COR-L47 (cell line): ENCODE results near the gene CLIP2.

Experiments used
- DNase-seq: peaks from one replicate; lab custom pipeline; 2025; lab: John Stamatoyannopoulos, UW

CLIP2 gene

DNA sequence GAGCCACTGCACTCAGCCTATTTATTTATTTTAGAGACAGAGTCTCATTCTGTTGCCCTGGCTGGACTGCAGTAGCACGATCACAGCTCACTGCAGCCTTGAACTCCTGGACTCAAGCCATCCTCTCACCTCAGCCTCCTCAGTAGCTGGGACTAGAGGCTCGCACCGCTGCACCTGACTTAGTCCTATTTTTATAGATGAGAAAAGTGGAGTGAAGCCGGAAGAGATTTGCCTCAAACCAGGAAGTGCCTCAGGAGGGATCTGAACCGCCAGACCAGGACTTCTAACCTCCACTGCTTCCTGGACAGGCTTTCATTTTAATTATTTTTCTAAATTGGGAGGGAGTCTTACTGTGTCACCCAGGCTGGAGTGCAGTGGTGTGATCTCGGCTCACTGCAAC lies 17.5 kb upstream of the CLIP2 start:
- no peak for DNase-seq

DNA sequence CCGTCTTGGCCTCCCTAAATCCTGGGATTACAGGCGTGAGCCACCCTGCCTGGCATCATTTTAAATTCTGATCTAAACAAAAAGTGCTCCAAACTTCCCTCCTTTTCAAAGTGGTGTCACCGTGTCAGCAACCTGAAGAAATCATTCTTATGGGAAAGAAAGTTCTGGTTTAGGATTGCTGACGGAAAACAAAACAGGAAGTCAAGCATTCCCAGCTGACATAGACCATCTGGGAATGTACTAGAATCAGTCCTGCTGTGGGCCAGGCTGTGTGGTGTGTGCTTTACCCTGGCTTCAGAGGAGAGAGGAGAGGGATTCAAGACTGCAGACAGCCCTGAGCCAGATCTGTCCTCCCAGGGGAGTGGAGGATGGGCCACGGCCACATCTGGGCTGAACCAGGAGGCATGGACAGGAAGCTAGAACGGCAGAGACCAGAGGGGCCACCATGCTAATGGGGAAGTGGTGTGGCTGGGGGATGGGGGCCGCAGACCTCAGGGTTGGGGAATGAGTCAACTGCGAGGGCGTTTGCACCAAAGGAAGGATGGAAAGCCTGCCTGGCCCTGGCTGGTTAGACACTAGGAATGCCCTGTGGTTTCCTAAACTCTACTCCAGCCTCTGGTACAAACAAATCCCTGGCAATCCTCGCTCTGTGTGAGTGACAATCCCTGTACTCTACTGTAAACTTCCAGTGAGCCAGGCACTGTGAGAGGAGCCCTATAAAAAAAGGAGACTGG lies 16.7 kb upstream of the CLIP2 start:
- DNase-seq: no peak

DNA sequence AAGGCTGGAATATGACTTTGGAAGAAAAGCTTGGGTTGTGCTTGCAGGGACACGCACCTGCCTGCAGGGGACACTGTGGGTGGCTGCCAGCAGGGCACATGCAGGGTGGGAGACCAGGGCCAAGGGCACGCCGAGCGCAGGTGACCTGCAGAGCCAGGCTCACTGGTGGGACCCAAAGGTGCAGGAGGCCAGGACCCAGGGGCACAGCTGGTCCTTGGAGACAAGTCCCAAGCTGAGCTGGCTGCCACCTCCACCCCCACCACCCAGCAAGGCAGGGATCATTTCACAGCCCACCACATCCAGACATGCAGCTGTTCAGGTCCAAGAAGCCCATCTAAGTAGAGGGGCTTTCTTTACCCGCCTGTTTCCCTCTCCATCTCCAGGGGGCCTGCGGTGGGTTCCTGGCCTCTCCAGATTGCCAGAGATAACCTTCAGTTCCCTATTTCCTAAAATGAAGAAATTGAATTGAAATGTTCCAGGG lies 13.8 kb upstream of the CLIP2 start:
- DNase-seq: no peak

DNA sequence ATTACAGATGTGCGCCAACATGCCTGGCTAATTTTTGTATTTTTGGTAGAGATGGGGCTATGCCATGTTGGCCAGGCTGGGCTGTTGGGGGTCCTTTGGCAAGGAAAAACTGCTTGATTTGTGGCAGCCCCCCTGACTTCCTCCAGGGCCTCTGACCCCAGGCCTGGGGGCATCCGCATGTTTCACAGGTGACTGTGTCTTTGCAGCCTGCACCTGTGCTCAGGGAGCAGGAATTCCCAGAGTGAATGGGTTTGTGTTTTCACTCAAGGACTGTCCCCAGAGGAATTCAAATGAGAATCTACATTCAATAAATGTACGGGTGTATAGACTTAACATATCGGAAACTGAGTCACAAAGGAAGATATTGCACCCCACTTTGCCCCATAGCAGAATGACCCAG lies 11.6 kb upstream of the CLIP2 start:
- DNase-seq: no peak

DNA sequence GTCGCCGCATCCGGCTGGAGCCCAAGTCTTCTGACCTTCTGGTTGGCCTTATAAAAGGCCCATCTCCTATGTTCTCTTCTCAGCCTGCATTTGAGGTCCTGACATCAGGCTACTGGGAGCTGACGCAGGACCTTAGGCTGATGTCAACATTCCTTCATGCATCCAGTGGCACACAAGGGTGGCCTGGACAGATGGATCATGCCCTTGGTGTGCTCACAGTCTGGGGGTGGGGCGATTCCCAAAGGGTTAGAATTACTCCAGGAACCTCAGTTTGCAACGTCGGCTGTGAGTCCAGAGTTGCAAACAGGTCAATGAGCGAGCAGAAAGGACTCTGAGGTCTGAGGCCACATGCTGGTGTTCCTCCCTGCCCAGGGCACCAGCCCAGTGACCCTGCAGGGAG lies 8.2 kb upstream of the CLIP2 start:
- DNase-seq: no peak

DNA sequence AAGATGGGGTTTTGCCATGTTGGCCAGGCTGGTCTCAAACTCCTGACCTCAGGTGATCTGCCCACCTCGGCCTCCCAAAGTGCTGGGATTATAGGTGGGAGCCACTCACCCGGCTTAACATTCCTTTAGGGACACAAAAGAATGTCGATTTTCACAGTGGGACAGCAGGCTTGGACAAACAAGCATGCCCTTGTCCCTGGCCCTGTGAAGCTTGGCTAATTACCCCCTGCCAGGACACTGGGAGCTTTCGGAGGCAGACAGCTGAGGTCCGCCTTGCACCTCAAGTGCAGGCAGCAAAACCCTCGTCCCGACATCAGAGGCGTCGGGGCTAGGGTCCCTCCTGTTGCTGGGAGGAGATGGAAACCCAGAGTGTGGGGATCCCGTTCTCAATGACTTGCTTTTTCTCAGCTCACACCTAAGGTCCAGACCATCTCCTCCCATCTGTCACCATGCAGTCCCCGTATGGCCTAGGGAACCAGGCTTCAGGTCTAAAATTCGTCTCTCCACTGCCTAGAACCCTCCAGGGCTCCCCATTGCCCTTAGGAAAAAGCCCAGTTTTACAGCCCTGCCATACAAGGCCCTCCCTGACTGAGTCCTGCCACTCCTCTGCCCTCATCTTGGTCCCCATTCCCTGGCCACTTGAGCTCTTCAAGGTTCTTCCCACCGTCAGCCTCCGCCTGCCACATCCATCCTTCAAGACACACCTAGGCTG lies 6.3 kb upstream of the CLIP2 start:
- no peak for DNase-seq

DNA sequence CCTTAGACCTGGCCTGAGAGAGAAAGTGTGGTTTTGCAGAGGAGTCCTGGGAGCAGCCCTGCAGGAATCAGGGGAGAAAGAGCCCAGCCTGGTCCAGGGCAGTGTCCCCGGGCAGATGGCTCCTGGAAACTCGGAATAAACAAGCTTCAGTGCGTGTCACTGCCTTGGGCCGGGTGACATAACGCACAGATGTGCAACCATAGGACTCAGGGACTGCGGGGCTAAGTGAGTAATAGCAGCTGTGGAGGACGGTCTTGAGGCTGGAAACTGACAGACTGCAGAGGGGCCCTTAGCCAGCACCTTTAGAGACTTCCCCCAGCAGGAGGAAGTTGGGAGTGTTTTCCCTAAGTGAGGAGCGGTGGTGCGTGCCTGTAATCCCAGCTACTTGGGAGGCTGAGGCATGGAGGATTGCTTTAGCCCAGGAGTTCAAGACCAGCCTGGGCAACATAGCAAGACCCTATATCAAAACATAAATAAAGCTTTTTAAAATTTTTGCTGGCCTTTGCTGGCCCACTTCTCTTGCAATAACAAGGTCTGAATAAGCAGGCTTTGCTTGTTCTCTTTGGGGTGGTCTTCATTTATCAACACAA lies 5.3 kb upstream of the CLIP2 start:
- DNase-seq: no peak

DNA sequence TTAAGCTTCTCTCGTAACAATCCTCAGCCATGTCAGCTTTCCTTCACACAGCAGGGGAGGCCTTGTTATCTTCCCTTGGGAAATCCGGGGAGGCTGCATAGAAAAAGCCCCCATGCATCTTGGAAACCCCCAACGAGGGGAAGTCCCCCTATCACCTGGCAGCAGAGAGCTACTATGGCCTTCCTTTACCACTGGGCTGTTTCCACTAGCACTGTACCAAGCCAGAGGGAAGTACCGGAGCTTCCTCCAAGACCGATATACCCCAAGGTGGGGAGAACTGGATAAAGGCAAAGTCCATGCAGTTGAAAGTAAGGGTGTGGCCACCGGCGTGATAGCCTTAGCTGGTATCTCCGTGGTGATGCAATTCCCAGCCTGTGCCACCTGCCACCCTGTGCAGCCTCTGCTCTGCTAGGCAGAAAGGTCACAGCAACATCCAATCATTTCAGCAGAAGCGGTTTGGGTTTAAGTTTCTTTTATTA lies 4.4 kb upstream of the CLIP2 start:
- no peak for DNase-seq

DNA sequence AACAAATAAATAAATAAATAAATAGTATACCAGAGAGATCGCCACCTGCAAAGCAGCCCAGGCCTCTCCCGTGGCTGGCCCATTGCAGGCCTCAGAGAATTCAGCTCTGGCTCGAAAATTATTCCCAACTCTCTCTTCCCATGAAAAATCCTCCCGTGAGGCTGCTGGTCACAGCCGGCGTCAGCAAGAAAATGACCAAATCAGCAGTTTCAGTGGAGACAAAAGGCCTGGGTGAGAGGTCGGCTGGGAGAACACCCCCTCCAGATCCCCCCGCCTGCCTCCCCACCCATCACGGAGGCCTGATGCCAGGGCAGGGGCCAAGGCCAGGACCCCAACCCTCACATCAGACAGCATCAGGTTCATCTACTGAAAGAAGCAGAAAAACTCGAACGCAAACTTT lies 3.1 kb upstream of the CLIP2 start:
- DNase-seq: no peak

DNA sequence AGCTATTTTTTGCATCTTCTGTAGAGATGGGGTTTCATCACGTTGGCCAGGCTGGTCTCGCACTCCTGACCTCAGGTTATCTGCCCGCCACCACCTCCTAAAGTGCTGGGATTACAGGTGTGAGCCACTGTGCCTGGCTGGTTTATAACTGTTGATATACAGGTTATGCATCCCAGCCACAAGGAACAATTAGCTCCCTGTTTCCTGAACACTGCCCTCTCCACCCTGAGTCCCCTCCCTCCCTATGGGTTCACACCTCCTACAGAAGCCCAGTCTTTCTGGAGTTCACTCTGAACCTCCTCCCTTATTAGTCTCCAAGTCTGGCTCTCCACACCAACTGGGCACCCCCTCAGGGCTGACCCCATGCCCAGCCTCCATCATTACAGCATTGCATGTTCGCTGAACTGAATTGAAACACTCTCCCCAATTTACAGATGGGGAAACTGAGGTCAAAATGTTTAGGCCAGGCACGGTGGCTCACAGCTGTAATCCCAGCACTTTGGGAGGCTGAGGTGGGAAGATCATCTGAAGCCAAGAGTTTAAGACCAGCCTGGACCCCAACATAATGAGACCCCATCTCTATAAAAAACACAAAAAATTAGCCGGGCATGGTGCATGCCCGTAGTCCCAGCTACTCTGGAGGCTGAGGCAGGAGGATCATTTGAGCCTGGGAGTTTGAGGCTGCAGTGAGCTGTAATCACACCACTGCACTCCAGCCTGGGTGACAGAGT lies 1.7 kb upstream of the CLIP2 start:
- DNase-seq: no peak

DNA sequence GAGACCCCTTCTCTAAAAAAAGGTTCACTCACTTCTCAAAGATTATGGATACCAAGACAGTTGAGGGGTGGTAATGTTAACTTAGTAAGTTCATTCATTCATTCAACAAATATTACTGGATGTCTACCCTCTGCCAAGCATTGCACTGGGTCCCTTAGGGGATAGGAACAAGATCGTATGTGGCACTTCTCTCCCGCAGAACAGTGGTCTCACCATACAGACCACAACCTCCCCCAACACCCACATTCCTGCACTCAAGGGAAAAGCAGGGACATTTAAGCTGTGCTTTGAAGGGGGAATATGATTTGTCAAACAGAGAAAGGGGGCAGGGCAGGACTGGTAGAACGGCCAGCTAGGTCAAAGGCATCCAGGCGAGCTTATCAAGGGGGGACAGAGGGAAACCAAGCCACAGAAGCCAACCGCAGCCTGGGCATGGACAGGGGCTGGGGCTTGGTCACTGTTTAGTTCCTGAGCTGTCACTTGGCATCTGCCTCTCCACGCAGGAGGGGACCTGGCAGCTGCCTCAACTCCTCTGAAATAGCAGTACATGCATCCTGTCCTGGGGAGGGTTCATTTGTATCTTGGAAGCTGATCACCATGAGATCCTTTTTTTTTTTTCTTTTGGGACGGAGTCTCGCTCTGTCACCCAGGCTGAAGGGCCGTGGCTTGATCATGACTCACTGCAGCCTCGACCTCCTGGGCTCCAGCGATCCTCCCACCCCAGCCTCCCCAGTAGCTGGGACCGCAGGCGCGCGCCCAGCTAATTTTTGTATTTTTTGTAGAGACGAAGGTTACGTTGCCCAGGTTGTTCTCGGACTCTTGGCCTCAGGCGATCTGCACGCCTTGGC lies 949 bp upstream of the CLIP2 start:
- DNase-seq: no peak

DNA sequence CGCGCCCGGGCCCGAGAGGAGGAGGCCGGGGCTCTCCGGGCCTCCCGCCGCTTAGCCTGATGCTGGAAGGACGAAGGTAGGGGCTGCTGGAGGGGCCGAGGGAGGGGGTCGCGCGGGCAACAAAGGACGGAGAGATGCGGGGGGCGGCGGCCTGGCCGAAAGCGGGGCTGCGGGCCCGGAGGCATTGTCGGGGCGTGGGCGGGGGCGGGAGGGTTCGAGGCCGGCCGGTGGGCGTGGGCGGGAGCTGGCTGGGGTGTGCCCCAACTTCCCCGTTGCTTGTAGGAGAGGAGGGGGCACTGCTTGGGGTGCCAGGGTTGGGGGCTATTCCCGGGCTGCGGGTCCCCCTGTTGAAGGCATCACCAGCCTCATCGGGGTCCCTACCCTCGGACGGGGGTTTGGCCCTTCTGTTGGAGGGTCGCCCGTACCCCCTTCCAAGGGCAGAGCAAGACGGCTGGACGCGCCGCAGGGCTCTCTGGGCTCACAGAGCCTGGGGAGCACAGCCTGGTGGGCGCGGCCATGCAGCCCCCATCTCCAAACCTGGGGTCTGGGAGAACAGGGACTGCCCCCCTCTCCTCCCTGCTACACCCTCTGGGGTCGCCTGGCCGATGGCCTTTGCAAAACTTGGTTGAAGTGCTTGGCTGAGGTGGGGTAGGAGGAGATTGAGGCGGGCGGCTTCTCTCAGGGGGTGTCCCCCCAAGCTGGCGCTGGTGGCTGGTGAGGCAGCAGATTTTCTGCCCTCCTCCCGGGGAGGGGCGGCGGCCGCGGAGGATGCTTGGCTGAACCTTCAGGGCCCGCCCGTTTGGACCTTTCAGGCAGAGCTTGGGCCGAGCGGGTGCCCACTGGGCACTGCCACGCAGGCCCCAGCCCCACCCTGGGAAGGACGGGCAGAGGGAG lies 699 bp downstream of the CLIP2 start:
- DNase-seq: no peak

DNA sequence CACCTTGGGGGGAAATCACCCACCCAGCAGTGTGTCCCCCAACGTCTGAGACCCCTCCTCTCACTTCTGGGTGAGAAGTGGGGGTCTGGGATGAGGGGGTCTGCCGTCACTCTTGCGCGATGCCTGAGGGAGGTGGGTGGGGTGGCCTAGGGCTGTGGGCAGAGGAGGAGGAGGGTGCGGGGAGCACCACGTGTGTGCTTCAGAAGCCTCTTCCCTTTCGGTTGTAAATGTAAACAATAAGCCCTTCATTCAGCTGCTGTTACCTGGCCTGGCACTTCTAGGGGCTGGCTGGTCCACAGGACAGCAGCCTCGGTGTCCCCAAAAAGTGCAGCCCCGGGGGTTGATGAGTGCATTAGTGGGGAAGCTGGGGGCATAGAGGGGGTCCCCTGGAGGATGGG lies 1.3 kb downstream of the CLIP2 start:
- no peak for DNase-seq

DNA sequence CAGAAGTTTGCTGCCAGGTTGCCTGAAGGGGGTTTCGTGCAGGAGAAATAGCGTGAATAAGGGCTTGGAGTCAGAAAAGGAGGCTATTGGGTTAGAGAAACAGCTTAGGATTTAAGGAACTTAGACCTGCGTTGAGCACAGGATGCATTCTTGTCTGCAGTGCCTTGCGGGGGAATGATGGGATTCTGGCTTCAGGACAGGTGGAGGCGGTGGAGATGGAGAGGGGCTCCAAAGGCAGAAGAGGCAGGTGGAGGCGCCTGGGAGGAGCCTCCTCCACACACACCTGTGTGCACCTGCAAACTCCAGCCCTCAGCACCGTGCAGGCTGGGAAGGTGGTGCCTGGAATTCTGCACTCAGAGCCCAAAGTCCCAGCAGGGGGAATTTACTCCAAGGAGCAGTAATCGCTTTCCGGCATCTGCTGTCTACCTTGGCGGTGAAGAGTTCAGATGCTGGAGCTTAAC lies 1.8 kb downstream of the CLIP2 start:
- DNase-seq: no peak

DNA sequence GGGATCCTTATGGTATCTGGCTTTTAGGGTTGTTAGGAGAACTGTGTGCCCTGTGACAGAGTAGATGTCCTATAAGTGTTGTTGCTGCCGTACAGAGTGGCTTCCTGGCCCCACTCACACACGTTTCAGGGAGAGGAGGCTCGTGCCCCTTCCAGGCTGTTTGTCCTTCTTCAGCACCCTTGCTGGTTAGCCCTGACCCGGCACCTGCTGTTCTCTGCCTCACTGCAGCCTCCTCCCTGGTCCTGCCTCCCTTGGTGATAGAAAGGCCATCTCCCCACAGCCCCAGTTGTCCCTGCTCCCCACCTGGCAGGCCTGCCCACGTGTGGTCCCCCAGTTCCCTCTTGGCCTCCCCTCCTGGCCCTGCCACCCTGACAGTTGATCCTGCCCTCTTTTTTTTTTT lies 2.3 kb downstream of the CLIP2 start:
- no peak for DNase-seq

DNA sequence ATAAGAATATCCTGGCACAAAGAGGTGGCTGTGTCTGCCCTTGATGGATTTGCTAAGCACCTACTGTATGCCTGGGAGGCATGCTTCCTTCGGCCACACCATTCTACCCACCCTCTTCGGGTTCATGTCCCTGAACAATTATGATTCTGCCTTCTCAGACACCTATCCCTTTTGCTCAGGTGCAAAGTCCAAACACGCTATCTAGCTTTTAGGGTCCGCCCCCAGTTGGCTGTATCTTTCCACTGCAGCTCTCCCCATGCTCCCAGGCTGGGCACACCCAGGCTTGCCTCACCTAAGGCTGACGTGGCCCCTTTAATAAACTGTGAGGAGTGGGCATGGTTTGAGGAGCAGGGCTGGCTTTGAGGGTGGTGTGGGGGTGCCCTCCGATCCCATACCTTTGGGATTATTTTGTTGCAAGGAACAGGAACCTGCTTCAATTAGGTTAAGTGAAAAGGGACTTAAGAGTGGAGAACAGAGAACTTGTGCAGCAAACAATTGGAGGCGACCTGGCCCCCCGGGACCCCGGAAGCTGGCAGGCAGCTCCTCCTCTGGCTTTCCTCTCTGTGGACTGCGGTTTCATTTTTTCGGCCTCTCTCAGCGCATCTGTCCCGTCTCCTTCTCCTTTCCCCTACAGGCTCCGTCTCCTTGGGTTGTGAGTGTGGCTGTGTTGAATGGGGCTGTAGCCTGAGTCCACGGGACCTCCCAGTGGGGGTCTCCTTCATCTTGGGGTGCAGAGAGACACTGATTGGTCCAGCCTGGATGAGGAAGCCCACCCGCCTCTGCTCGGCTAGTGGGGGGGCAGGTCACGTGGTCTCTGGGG lies 3.8 kb downstream of the CLIP2 start:
- DNase-seq: no peak

DNA sequence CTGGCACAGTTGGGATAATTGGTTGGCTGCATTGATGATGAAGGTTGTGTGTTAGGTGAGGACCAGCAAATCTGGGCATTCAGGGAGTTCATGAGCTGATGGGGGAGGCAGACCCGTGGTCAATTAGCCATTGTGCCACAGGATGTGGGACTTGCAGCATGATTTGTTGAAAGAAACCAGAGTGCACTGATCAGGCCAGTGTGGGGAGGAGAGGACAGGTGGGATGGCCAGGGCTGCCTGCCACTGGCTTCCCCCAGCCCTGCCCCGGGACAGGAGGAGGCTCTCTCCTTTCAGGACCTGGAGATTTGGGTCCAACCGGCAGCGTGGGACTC lies 4.3 kb downstream of the CLIP2 start:
- DNase-seq: no peak

DNA sequence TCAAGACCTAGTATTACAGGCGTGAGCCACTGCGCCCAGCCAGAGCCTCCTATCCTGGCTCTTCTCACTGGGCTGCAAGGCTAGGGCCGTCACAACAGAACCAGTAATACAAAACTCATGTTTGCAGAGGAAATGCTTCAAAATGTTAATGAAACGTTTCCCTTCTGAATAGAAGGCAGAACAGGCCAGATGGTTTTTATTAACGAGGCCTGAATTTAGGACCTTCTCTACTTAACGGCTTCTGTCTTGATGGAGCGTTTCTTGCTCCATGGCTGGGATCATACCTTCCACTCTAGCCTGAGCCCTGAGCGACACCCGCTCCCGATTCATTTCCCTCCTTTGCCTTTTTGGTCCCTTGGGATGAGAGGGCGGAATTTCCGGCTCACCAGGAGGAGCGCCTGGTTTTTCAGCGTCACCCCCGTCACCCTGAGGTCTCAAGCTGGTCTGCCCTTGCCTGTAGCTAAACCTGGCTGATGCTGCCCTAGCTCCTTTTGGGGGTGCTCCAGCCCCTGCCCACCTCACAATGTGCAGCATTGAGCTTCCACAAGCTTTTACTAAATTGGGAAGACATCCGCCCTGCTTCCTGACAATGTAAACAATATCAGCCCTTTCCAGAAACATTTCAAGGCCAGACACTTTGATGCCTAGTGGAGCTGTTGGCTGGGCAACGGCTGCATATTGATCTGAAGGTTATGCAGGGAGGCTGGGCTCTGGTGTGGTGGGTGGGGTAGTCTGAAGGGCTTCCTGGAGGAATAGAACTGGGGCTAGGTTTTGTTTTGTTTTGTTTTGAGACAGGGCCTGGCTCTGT lies 5.2 kb downstream of the CLIP2 start:
- DNase-seq: no peak
